ENCODE data around the gene NKG7.

NKG7 gene

DNA sequence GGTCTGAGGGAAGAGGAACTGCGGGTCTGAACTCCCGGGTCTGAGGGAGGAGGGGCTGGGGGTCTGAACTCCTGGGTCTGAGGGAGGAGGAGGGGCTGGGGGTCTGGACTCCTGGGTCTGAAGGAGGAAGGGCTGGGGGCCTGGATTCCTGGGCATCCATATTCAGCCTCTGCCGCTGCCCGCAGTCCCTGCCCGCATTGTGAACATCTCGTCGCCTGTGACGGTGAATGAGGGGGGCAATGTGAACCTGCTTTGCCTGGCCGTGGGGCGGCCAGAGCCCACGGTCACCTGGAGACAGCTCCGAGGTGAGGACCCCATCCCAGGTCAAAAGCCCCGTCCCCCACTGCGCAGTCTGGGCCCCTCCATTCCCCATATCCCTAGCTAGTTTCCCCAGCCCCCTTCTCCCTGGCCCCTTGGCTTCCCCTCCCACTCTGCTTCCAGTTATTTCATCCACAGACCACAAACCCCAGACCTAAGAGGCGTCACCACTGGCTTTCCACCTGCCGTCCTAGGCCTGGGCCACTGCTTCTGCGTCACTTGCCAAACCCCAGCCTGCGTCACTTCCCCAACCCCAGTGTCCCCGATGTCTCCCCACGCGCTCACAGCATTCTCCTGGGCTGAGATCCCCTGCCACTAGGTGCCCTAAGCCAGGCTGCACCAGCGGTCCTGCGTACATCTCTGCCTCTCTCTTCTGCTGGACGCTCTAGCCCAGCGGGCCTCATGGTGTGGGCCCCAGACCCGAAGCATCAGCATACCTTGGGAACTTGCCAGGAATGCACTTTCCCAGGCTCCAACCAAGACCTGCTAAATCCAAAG, 47.1 kb downstream of the NKG7 start:
- no peak for TF ChIP-seq POLR2AphosphoS5 (IDR thresholded peaks at IDR 0.05; ENCODE audit: low read depth)
- TF ChIP-seq SPI1 (IDR thresholded peaks at IDR 0.05; ENCODE audit: borderline replicate concordance, low read depth), result no peak; the same call in 1 of the 2 replicates
- TF ChIP-seq, protein P1, sequence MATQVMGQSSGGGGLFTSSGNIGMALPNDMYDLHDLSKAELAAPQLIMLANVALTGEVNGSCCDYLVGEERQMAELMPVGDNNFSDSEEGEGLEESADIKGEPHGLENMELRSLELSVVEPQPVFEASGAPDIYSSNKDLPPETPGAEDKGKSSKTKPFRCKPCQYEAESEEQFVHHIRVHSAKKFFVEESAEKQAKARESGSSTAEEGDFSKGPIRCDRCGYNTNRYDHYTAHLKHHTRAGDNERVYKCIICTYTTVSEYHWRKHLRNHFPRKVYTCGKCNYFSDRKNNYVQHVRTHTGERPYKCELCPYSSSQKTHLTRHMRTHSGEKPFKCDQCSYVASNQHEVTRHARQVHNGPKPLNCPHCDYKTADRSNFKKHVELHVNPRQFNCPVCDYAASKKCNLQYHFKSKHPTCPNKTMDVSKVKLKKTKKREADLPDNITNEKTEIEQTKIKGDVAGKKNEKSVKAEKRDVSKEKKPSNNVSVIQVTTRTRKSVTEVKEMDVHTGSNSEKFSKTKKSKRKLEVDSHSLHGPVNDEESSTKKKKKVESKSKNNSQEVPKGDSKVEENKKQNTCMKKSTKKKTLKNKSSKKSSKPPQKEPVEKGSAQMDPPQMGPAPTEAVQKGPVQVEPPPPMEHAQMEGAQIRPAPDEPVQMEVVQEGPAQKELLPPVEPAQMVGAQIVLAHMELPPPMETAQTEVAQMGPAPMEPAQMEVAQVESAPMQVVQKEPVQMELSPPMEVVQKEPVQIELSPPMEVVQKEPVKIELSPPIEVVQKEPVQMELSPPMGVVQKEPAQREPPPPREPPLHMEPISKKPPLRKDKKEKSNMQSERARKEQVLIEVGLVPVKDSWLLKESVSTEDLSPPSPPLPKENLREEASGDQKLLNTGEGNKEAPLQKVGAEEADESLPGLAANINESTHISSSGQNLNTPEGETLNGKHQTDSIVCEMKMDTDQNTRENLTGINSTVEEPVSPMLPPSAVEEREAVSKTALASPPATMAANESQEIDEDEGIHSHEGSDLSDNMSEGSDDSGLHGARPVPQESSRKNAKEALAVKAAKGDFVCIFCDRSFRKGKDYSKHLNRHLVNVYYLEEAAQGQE (IDR thresholded peaks at IDR 0.05; ENCODE audit: insufficient replicate concordance, low read depth), result no peak
- no peak overlapping the region for H3K4me3 ChIP-seq (replicated peaks; ENCODE audit: insufficient read depth, low read length)
- no peak overlapping the region for H3K27ac ChIP-seq (replicated peaks)
- DNase-seq (ENCODE audit: low read depth in 1 of 2, low spot score in 1 of 2), result peak; percentile 29 to 52
- H3K27me3 ChIP-seq (ENCODE audit: insufficient read depth, poor library complexity, severe bottlenecking), result peaks cover 19% of the 10 kb centered on the region

DNA sequence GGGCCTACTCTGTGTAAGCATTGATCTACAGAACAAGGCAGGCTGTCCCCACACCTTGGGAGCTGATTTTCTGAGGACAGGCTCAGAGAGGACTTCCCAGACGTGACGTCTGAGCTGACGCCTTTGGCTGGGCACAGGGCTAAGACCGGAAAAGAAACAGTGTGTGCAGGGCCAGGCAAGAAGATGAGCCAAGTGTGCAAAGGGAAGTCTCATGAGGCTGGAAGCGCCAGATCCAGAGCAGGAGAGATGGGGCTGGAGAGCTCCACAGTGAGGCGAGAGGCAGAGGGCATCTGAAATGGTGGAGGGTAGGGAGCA, 48.3 kb downstream of the NKG7 start:
- Histone ChIP-seq H3K27ac (replicated peaks) (no peak overlapping the region), H3K27me3 (ENCODE audit: insufficient read depth, poor library complexity, severe bottlenecking) (peaks cover 19% of the 10 kb centered on the region), H3K4me3 (replicated peaks; ENCODE audit: insufficient read depth, low read length) (no peak overlapping the region)
- TF ChIP-seq GABPA (IDR thresholded peaks at IDR 0.05; ENCODE audit: low read depth) (no peak), SPI1 (IDR thresholded peaks at IDR 0.05; ENCODE audit: borderline replicate concordance, low read depth) (no peak), POLR2AphosphoS5 (IDR thresholded peaks at IDR 0.05; ENCODE audit: low read depth) (no peak)
- TF ChIP-seq, protein P1 (IDR thresholded peaks at IDR 0.05; ENCODE audit: insufficient replicate concordance, low read depth), result no peak
- TF ChIP-seq, protein P2, sequence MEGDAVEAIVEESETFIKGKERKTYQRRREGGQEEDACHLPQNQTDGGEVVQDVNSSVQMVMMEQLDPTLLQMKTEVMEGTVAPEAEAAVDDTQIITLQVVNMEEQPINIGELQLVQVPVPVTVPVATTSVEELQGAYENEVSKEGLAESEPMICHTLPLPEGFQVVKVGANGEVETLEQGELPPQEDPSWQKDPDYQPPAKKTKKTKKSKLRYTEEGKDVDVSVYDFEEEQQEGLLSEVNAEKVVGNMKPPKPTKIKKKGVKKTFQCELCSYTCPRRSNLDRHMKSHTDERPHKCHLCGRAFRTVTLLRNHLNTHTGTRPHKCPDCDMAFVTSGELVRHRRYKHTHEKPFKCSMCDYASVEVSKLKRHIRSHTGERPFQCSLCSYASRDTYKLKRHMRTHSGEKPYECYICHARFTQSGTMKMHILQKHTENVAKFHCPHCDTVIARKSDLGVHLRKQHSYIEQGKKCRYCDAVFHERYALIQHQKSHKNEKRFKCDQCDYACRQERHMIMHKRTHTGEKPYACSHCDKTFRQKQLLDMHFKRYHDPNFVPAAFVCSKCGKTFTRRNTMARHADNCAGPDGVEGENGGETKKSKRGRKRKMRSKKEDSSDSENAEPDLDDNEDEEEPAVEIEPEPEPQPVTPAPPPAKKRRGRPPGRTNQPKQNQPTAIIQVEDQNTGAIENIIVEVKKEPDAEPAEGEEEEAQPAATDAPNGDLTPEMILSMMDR (IDR thresholded peaks at IDR 0.05; ENCODE audit: insufficient read depth, low read length), result no peak
- DNase-seq (ENCODE audit: low read depth in 1 of 2, low spot score in 1 of 2), result no peak

DNA sequence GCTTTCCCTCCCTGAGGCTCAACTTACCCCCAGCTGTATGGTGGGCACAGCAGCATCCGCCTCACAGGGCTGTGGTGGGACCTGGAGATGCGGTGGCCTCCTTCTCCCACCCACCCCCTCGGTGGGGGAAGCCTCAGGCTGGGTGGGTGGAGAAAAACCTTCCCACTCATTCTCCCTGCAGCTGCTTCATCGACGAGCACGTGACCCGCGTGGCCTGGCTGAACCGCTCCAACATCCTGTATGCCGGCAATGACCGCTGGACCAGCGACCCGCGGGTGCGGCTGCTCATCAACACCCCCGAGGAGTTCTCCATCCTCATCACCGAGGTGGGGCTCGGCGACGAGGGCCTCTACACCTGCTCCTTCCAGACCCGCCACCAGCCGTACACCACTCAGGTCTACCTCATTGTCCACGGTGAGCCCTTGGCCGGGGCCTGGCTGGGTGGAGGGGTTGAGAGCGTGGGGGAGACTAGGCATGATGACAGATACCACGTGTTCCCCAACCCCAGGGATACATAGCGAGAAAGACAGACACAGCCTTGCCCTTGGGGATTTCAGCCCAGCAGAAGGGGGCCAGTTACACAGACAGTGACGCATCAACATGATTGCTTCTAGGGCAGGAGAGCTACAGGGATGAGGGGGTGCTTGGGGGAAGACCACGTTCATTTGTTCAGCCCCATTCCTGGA, 48.8 kb downstream of the NKG7 start:
- DNase-seq (ENCODE audit: low read depth in 1 of 2, low spot score in 1 of 2), result no peak
- TF ChIP-seq GABPA (IDR thresholded peaks at IDR 0.05; ENCODE audit: low read depth), result no peak
- TF ChIP-seq, protein P2 (IDR thresholded peaks at IDR 0.05; ENCODE audit: insufficient read depth, low read length), result no peak
- H3K27ac ChIP-seq (replicated peaks), result no peak overlapping the region
- H3K4me3 ChIP-seq (replicated peaks; ENCODE audit: insufficient read depth, low read length), result no peak overlapping the region
- H3K27me3 ChIP-seq (ENCODE audit: insufficient read depth, poor library complexity, severe bottlenecking), result peaks cover 19% of the 10 kb centered on the region

DNA sequence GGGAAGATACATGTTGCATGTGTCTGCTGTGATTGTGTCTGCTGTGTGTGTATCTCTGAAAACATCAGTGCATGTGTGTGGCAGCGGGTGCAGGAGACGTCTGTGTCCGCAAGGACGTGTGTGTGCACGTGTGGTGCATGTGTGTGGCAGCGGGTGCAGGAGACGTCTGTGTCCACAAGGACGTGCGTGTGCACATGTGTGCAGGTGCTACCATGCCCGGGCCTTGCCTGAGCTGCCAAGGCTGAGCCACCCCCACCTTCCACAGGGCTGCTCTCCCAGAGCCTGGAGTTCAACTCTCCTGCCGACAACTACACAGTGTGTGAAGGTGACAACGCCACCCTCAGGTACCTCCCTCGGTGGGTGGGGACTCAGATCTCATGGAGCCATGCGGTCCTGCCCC, 50.7 kb downstream of the NKG7 start:
- TF ChIP-seq, protein P2 (IDR thresholded peaks at IDR 0.05; ENCODE audit: insufficient read depth, low read length), result no peak
- TF ChIP-seq, protein P1 (IDR thresholded peaks at IDR 0.05; ENCODE audit: insufficient replicate concordance, low read depth), result no peak
- TF ChIP-seq POLR2AphosphoS5 (IDR thresholded peaks at IDR 0.05; ENCODE audit: low read depth), result no peak
- no peak for TF ChIP-seq SPI1 (IDR thresholded peaks at IDR 0.05; ENCODE audit: borderline replicate concordance, low read depth)
- TF ChIP-seq GABPA (IDR thresholded peaks at IDR 0.05; ENCODE audit: low read depth), result no peak
- peaks cover 12% of the 10 kb centered on the region for H3K27me3 ChIP-seq (ENCODE audit: insufficient read depth, poor library complexity, severe bottlenecking)

More for the DNA sequence above, 50.7 kb downstream of the NKG7 start:
- Histone ChIP-seq H3K4me3 (replicated peaks; ENCODE audit: insufficient read depth, low read length) (no peak overlapping the region), H3K27ac (replicated peaks) (no peak overlapping the region)
- DNase-seq (ENCODE audit: low read depth in 1 of 2, low spot score in 1 of 2), result no peak

All from HL-60 (cell line).